GM12891 (cell line): Measurements from ENCODE around the gene FRYL.

Source experiments
- PAX5 ChIP-seq: IDR thresholded peaks from 2 replicates; pipeline ENCODE4 v1.6.1; 2011; ENCODE audit warnings: low read length, moderate library complexity, mild to moderate bottlenecking; ENCODE audit not compliant: insufficient read depth, severe bottlenecking
- POLR2A ChIP-seq: IDR thresholded peaks from 2 replicates; pipeline ENCODE4 v1.6.1; 2011; ENCODE audit warnings: low read depth, low read length, control low read depth
- POLR2AphosphoS5 ChIP-seq: IDR thresholded peaks from 2 replicates; pipeline ENCODE4 v1.6.1; 2011; ENCODE audit warnings: low read depth, low read length, control low read depth
- SPI1 ChIP-seq: IDR thresholded peaks from 2 replicates; pipeline ENCODE4 v1.6.1; 2011; ENCODE audit warnings: low read depth, low read length, control low read depth
- TAF1 ChIP-seq: IDR thresholded peaks from 2 replicates; pipeline ENCODE4 v1.6.1; 2011; ENCODE audit warnings: low read depth, low read length, control low read depth

DNA sequence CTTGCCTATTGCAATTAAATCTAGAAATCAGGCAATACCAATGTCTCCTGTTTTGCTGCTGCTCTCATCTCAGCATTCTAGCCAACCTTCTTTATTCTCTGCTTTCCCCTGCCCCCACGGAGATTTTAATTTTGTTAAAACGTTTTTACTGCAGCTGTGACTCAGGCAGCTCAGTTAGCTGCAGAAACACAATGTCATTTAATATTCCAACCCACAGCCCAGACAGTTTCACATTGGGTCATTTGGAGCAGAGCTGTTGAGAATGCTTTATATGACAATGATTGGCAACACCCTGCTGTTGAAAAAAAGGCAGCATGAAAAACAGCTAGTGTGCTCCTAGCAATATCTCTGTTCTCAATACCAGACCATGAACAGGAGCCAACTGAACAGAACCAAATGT is 309.5 kb downstream of the FRYL start:
- TF ChIP-seq POLR2AphosphoS5 (no peak), POLR2A (no peak), TAF1 (no peak), SPI1 (no peak), PAX5 (no peak)
